Measurements from ENCODE around the gene RTBDN. TPM values are rescaled to one million over a fixed set of nuclear protein-coding genes. Genes with fewer than 3 reads are reported as not detected.

RTBDN gene
- total and polyA plus RNA-seq, 10 of the 15 experiments (the other 5 are each of a cell fraction or from before 2014, with no cell fraction given): 0.45 TPM; not detected in 9

- intact Hi-C loops (cut with micrococcal nuclease; ENCODE audit: unreplicated experiment): no loop called here
- in situ Hi-C loops (cut with MboI): no loop called here
- WGBS (ENCODE audit: insufficient coverage, insufficient replicate concordance, low lambda C conversion rate, missing lambda C conversion rate): 87% methylated on average over 6 of the region's 6 CpGs
- no peak overlapping the region for H3K4me2 ChIP-seq (ENCODE audit: control insufficient read depth, insufficient read depth)
- ChIA-PET RAD21 (ENCODE audit: unreplicated experiment) (no interaction called here), SMC1A (ENCODE audit: uncharacterized antibody, unreplicated experiment) (no interaction called here), CTCF (interaction anchor here (1.7 kb wide), 1 partner anchor 10 kb away, joined by 6 read pairs; no protein-coding TSS in a partner anchor), POLR2A (no interaction called here)
- H3K4me1 ChIP-seq (ENCODE audit: control insufficient read depth, insufficient read depth, low read length): peaks cover under 1% of the 10 kb centered on the region; the same call in 1 of the 2 replicates
- BruUV-seq (replicated peaks): no TSS peak
- no peak overlapping the region for H3K27ac ChIP-seq (ENCODE audit: control insufficient read depth, insufficient read depth)
- no peaks in the 10 kb centered on the region for H4K20me1 ChIP-seq (ENCODE audit: control insufficient read depth, insufficient read depth)
- peaks cover 0 to 4% of the 10 kb centered on the region in 2 experiments; a peak in 2 of 4 replicates for H3K36me3 ChIP-seq (ENCODE audit: control insufficient read depth in 2 of 2, insufficient read depth in 2 of 2, low read length in 1 of 2)
- H3K4me3 ChIP-seq: no peak overlapping the region
- no peaks in the 10 kb centered on the region for H3K79me2 ChIP-seq (ENCODE audit: control insufficient read depth, insufficient read depth, low read length)
- H2AFZ ChIP-seq (ENCODE audit: control insufficient read depth, low read depth, low read length): no peak overlapping the region
- no peak for DNase-seq (ENCODE audit: low read depth, low spot score)
- H3K27me3 ChIP-seq (replicated peaks in 1 of 2; ENCODE audit: control insufficient read depth in 2 of 2, insufficient read depth in 2 of 2, low read length in 1 of 2): no peaks in the 10 kb centered on the region
- no peak for ATAC-seq
- H3K9ac ChIP-seq (ENCODE audit: control insufficient read depth, insufficient read depth, low read length): no peak overlapping the region
- no peak for TF ChIP-seq NKRF (conservative IDR thresholded peaks at IDR 0.05)
- no peak for FAIRE-seq
- H3K9me3 ChIP-seq (replicated peaks; ENCODE audit: control insufficient read depth, insufficient read depth, low read length): no peaks in the 10 kb centered on the region; the same call in 2 of the 3 replicates
These were observed 40.7 kb upstream of the RTBDN start for GRCh38 chr19:12875086-12875485.

- no peak for ATAC-seq
- no peaks in the 10 kb centered on the region for H3K79me2 ChIP-seq (ENCODE audit: control insufficient read depth, insufficient read depth, low read length)
- no peak for FAIRE-seq
- 97% methylated on average over 71 of the region's 86 CpGs for WGBS (ENCODE audit: insufficient coverage, insufficient replicate concordance, low lambda C conversion rate, missing lambda C conversion rate)
- no TSS peak for BruUV-seq (replicated peaks)
- intact Hi-C loops (cut with micrococcal nuclease; ENCODE audit: unreplicated experiment): no loop called here
- no peak overlapping the region for H2AFZ ChIP-seq (ENCODE audit: control insufficient read depth, low read depth, low read length)
- peaks cover 0 to 4% of the 10 kb centered on the region in 2 experiments; a peak in 2 of 4 replicates for H3K36me3 ChIP-seq (ENCODE audit: control insufficient read depth in 2 of 2, insufficient read depth in 2 of 2, low read length in 1 of 2)
- TF ChIP-seq KLF5 (IDR thresholded peaks at IDR 0.05; ENCODE audit: partially characterized antibody) (no peak), IKZF1 (conservative IDR thresholded peaks at IDR 0.05) (no peak), IRF3 (IDR thresholded peaks at IDR 0.05) (no peak), BACH1 (IDR thresholded peaks at IDR 0.05; ENCODE audit: borderline replicate concordance) (no peak), CREM (IDR thresholded peaks at IDR 0.05; ENCODE audit: low read depth) (no peak), MXI1 (IDR thresholded peaks at IDR 0.05; ENCODE audit: low read depth, low read length) (no peak)
- ChIA-PET CTCF (no interaction called here), RAD21 (ENCODE audit: unreplicated experiment) (no interaction called here), POLR2A (no interaction called here), SMC1A (ENCODE audit: uncharacterized antibody, unreplicated experiment) (no interaction called here)
- H3K27me3 ChIP-seq (replicated peaks in 1 of 2; ENCODE audit: control insufficient read depth in 2 of 2, insufficient read depth in 2 of 2, low read length in 1 of 2): no peaks in the 10 kb centered on the region
- no peak overlapping the region for H3K4me2 ChIP-seq (ENCODE audit: control insufficient read depth, insufficient read depth)
- no peaks in the 10 kb centered on the region for H4K20me1 ChIP-seq (ENCODE audit: control insufficient read depth, insufficient read depth)
- in situ Hi-C loops (cut with MboI): no loop called here
- H3K9me3 ChIP-seq (replicated peaks; ENCODE audit: control insufficient read depth, insufficient read depth, low read length): no peaks in the 10 kb centered on the region; the same call in 2 of the 3 replicates
- no peak overlapping the region for H3K4me3 ChIP-seq
- H3K9ac ChIP-seq (ENCODE audit: control insufficient read depth, insufficient read depth, low read length): no peak overlapping the region
- H3K27ac ChIP-seq (ENCODE audit: control insufficient read depth, insufficient read depth): no peak overlapping the region
- DNase-seq (ENCODE audit: low read depth, low spot score): no peak
- no peaks in the 10 kb centered on the region for H3K4me1 ChIP-seq (ENCODE audit: control insufficient read depth, insufficient read depth, low read length)
These were observed 39.7 kb upstream of the RTBDN start for GRCh38 chr19:12873891-12874745.
